AG04449 (cell line): Measurements from ENCODE around the gene C20orf202.

Experiments used
- CTCF ChIA-PET: fragments of 350-600 bp; formaldehyde crosslinking; extraction: SDS; loops from one replicate; lab custom pipeline; 2021; ENCODE audit warnings: antibody characterized with exemption; lab: Yijun Ruan, JAX
- POLR2A ChIA-PET: fragments of 400-600, 350-600 bp; formaldehyde crosslinking; extraction: SDS; loops from one replicate; lab custom pipeline; 2020; ENCODE audit warnings: antibody characterized with exemption, inconsistent platforms; lab: Yijun Ruan, JAX
- DNase-seq: peaks from one replicate; pipeline ENCODE4 v3.0.0-alpha.2; 2010; ENCODE audit warnings: low read depth, low spot score
- H3K4me3 ChIP-seq: 2 replicates; pipeline ENCODE4 v1.5.1; 2011; ENCODE audit warnings: low read depth, mild to moderate bottlenecking, control low read depth, low read length
- CTCF ChIP-seq: IDR thresholded peaks from one replicate; pipeline ENCODE4 v1.5.1; 2011; ENCODE audit warnings: mild to moderate bottlenecking, moderate library complexity, low read length, control low read depth, inconsistent platforms; ENCODE audit not compliant: insufficient read depth; ENCODE audit errors: missing control alignments

The C20orf202 gene

GRCh38 chr20:1199212-1199873, 3.9 kb upstream of the C20orf202 start:
- H3K4me3 ChIP-seq, result no peak overlapping the region
- DNase-seq, result no peak
- ChIA-PET POLR2A (no interaction called here), CTCF (interaction anchor here (0.8 to 2.5 kb wide), 4 partner anchors 10 to 22 kb away, joined by 4 to 14 read pairs (median 6); no protein-coding TSS in a partner anchor)
- no peak for TF ChIP-seq CTCF

GRCh38 chr20:1199964-1200363, 3.3 kb upstream of the C20orf202 start:
- ChIA-PET POLR2A (interaction anchor here (0.5 kb wide), 1 partner anchor 367 kb away, joined by 3 read pairs; no protein-coding TSS in a partner anchor), CTCF (interaction anchor here (0.8 to 2.5 kb wide), 4 partner anchors 9 to 23 kb away, joined by 4 to 14 read pairs (median 6); no protein-coding TSS in a partner anchor)
- no peak for DNase-seq
- TF ChIP-seq CTCF, result no peak
- H3K4me3 ChIP-seq, result no peak overlapping the region

- TF ChIP-seq CTCF, result no peak
These were observed 376 bp downstream of the C20orf202 start for GRCh38 chr20:1203630-1204029.

GRCh38 chr20:1204113-1204512, 859 bp downstream of the C20orf202 start:
- no peak for DNase-seq
- no peak overlapping the region for H3K4me3 ChIP-seq
- TF ChIP-seq CTCF, result no peak
- ChIA-PET POLR2A (no interaction called here), CTCF (interaction anchor here (0.9 to 1.5 kb wide), 2 partner anchors 8 to 9 kb away, joined by 3 to 4 read pairs; no protein-coding TSS in a partner anchor)

More at GRCh38 chr20:1203630-1204029, 376 bp downstream of the C20orf202 start:
- DNase-seq, result no peak
- no peak overlapping the region for H3K4me3 ChIP-seq
- CTCF ChIA-PET, result interaction anchor here (1.5 to 3.1 kb wide), 2 partner anchors 8 to 10 kb away, joined by 4 to 8 read pairs; no protein-coding TSS in a partner anchor
- POLR2A ChIA-PET, result no interaction called here

- no peak overlapping the region for H3K4me3 ChIP-seq
- POLR2A ChIA-PET, result no interaction called here
- TF ChIP-seq CTCF, result no peak
- CTCF ChIA-PET, result interaction anchor here (0.9 kb wide), 1 partner anchor 8 kb away, joined by 3 read pairs; no protein-coding TSS in a partner anchor
- no peak for DNase-seq
These were observed 1.3 kb downstream of the C20orf202 start for GRCh38 chr20:1204576-1204975.

GRCh38 chr20:1205802-1206201, 2.5 kb downstream of the C20orf202 start:
- no peak for DNase-seq
- POLR2A ChIA-PET, result no interaction called here
- TF ChIP-seq CTCF, result no peak
- CTCF ChIA-PET, result interaction anchor here (0.6 to 1.2 kb wide), 2 partner anchors 99 to 387 kb away, joined by 3 read pairs; no protein-coding TSS in a partner anchor
- no peak overlapping the region for H3K4me3 ChIP-seq
